ENCODE measurements around the gene LHX3. TPM values are rescaled to one million over a fixed set of nuclear protein-coding genes. Genes with fewer than 3 reads are reported as not detected.

The LHX3 gene
- total and polyA plus RNA-seq, 2 of the 8 experiments (the other 6 are each of a cell fraction or from before 2014, with no cell fraction given): 0.02 TPM; not detected in 1

DNA sequence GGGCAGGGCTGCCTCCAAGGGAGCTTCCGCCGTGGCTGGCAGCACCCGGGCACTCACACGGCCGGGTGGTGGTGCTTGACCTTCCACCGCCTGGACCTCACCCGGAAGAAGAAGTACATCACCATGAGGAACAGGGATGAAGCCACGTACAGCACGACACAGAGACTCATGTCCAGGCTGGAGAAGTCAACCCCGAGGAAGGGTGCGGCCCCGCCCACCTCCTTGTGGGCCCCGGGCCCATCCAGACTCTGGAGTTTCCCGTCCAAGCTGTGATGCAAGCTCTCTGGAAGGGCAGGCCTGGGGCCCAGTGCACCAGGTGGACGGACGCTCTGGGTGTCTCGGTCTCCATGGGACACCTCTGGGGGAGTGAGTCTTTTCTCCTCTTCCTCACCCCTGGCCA lies 3.7 kb upstream of the LHX3 start:
- Histone ChIP-seq H2BK20ac (ENCODE audit: low read length) (no peak overlapping the region), H3K4ac (replicated peaks; ENCODE audit: insufficient read length, low read depth, low read length) (no peak overlapping the region), H3K4me3 (ENCODE audit: extremely low read depth in 1 of 4, insufficient read depth in 2 of 4, low read depth in 3 of 4, low read length in 4 of 4) (no peak overlapping the region), H3K36me3 (ENCODE audit: control insufficient read depth in 2 of 4, insufficient read depth in 4 of 4, low read length in 3 of 4) (peaks cover 2 to 17% (median 4%) of the 10 kb centered on the region in 4 experiments; a peak in 4 of 8 replicates), H2BK120ac (replicated peaks; ENCODE audit: low read depth, low read length) (no peak overlapping the region), H3K27me3 (replicated peaks in 1 of 4; ENCODE audit: control insufficient read depth in 3 of 4, extremely low read depth in 1 of 4, insufficient read depth in 3 of 4, low read length in 3 of 4) (peaks cover 11 to 25% (median 23%) of the 10 kb centered on the region in 4 experiments), H3K9ac (replicated peaks in 1 of 4; ENCODE audit: extremely low read depth in 1 of 4, low read depth in 3 of 4, low read length in 3 of 4) (no peak overlapping the region), H2BK12ac (ENCODE audit: low read depth, low read length) (no peak overlapping the region), H4K20me1 (replicated peaks in 1 of 2; ENCODE audit: control insufficient read depth in 1 of 2, insufficient read depth in 2 of 2, low read length in 2 of 2) (peaks cover 26 to 40% of the 10 kb centered on the region in 2 experiments), H2AFZ (ENCODE audit: low read length) (no peak overlapping the region), H4K5ac (ENCODE audit: insufficient read length, low read depth, low read length) (no peak overlapping the region), H4K91ac (replicated peaks; ENCODE audit: insufficient read length, low read length) (no peak overlapping the region), H2BK15ac (ENCODE audit: low read length) (no peak overlapping the region), H3K4me2 (ENCODE audit: insufficient read depth in 1 of 2, low read depth in 2 of 2, low read length in 2 of 2) (no peak overlapping the region), H3K4me1 (replicated peaks in 1 of 4; ENCODE audit: control insufficient read depth in 3 of 4, insufficient read depth in 4 of 4, low read length in 3 of 4) (peaks cover 2 to 5% (median 4%) of the 10 kb centered on the region in 4 experiments; a peak in 6 of 7 replicates), H3K23me2 (ENCODE audit: low read depth, low read length) (peaks cover 3% of the 10 kb centered on the region; the same call in 1 of the 2 replicates), H3K56ac (replicated peaks; ENCODE audit: insufficient read length, low read depth, low read length) (no peak overlapping the region), H3K79me1 (ENCODE audit: low read depth, low read length) (peaks cover 4% of the 10 kb centered on the region; the same call in 1 of the 2 replicates), H4K8ac (ENCODE audit: extremely low read depth, insufficient read depth, low read length) (no peak overlapping the region), H3K23ac (ENCODE audit: insufficient read length) (no peak overlapping the region), H3K79me2 (ENCODE audit: control insufficient read depth in 1 of 2, insufficient read depth in 2 of 2, low read length in 2 of 2) (no peaks in the 10 kb centered on the region), H3K18ac (ENCODE audit: extremely low read depth, low read length) (no peak overlapping the region), H3K14ac (ENCODE audit: insufficient read length) (no peak overlapping the region), H3K27ac (ENCODE audit: low read depth, low read length) (no peak overlapping the region), H3K9me3 (ENCODE audit: insufficient read depth in 2 of 2, low read depth in 1 of 2, low read length in 1 of 2) (no peaks in the 10 kb centered on the region; a peak in 1 of 4 replicates), H2BK5ac (ENCODE audit: low read depth, low read length) (no peak overlapping the region), H2AK5ac (ENCODE audit: low read depth, low read length) (no peak overlapping the region)
- ChIA-PET CTCF (ENCODE audit: partially characterized antibody) (interaction anchor here (1.0 to 2.5 kb wide), 6 partner anchors 9 to 67 kb away, joined by 3 to 7 read pairs (median 4); no protein-coding TSS in a partner anchor), POLR2A (ENCODE audit: partially characterized antibody) (interaction anchor here (0.8 kb wide), 1 partner anchor 9 kb away, joined by 3 read pairs; no protein-coding TSS in a partner anchor)
- no peak for DNase-seq (ENCODE audit: low read depth in 1 of 2, low spot score in 2 of 2)
- FAIRE-seq: no peak
- 91% methylated on average over 17 of the region's 17 CpGs; no CpG with 5 or more reads in 1 of the 2 experiments for WGBS, 2 experiments (ENCODE audit: extremely low coverage in 1 of 2, insufficient coverage in 1 of 2, insufficient read length in 1 of 2, insufficient replicate concordance in 2 of 2, low coverage in 1 of 2, low lambda C conversion rate in 2 of 2, missing lambda C conversion rate in 1 of 2)
- TF ChIP-seq SAP30 (IDR thresholded peaks at IDR 0.05; ENCODE audit: insufficient read depth, insufficient replicate concordance, low read length): no peak
- no peak for TF ChIP-seq HDAC6 (IDR thresholded peaks at IDR 0.05; ENCODE audit: low read depth, low read length)
- no peak for TF ChIP-seq CHD2 (IDR thresholded peaks at IDR 0.05; ENCODE audit: low read length)
- TF ChIP-seq FOSL1 (IDR thresholded peaks at IDR 0.05; ENCODE audit: insufficient read depth, low read depth, low read length): no peak
- TF ChIP-seq CTBP2 (IDR thresholded peaks at IDR 0.05; ENCODE audit: borderline replicate concordance, insufficient read depth, insufficient read length, low read length): no peak
- TF ChIP-seq, protein P1, sequence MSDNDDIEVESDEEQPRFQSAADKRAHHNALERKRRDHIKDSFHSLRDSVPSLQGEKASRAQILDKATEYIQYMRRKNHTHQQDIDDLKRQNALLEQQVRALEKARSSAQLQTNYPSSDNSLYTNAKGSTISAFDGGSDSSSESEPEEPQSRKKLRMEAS (IDR thresholded peaks at IDR 0.05): no peak
- no peak for TF ChIP-seq RBBP5 (IDR thresholded peaks at IDR 0.05; ENCODE audit: borderline replicate concordance, low read depth, low read length)
- TF ChIP-seq POLR2AphosphoS5 (IDR thresholded peaks at IDR 0.05; ENCODE audit: low read depth, low read length): no peak
- no peak for TF ChIP-seq SRF (IDR thresholded peaks at IDR 0.05; ENCODE audit: low read depth, low read length)
- TF ChIP-seq SP1 (IDR thresholded peaks at IDR 0.05; ENCODE audit: low read depth, low read length): no peak
- TF ChIP-seq SIX5 (IDR thresholded peaks at IDR 0.05; ENCODE audit: low read depth, low read length): no peak
- no peak for TF ChIP-seq BCL11A (IDR thresholded peaks at IDR 0.05; ENCODE audit: low read depth in 2 of 2, low read length in 2 of 2)
- TF ChIP-seq KDM4A (IDR thresholded peaks at IDR 0.05; ENCODE audit: low read depth, low read length, severe bottlenecking): no peak
- no peak for TF ChIP-seq GABPA (IDR thresholded peaks at IDR 0.05; ENCODE audit: borderline replicate concordance, insufficient read depth, low read length)

All from H1 (cell line).